ENCODE measurements around the gene HOXA11.

HOXA11 gene

DNA sequence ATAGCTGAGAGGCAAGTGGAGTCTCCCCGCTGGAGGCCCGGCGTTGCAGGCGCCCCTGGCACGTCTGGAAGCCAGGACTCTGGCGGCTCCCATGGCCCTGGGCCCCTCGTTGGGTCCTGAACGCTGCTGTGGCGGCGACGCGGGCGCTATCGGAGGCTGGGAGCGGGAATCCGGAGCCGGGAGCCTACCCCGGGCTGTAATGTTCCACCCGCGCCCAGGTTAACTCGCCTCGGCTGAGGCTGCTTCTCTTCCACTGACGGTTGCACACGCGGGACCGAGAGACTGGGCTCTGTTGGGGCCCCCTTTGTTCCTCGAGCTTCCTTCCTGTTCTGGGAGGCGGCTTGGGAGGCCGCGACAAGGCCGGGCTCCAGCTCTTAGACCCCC is 40.3 kb downstream of the HOXA11 start:
- DNase-seq, result no peak

DNA sequence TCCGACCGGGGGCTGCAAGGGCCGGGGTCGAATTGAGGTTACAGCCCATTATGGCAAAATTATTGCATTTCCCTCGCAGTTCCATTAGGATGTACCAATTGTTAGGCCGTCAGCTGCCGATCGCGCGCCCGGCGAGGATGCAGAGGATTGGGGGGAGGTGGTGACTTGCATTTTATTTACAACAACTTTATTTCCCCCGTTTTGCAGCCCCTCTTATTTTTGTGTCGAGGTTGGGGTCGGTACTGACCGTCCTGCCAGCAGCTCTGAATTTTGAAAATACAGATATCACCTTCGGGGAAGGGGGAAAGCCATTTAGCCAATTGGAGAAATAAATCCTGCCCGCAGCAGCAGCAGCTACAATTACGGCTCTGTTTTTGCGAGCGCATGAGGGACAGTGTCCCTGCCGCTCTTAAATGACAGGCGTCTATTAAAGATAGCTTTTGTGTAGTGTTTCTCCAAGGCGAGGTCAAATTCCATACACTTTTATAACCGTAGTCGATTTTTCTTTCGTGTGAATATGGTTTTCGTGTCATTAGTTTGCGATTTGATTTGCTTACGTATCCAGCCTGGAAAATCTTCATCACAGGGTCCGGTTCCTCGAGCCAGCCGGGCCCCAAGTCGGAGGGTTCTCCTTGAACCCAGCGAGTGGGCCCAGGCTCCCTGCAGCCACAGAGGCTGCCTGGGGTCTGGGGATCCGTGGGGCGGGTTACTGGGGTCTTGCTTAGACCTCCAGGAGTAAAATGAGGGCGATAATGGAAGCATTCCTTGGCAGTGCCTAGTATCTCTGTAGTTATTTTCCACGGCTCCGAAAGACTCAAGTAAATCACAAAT is 40.9 kb downstream of the HOXA11 start:
- DNase-seq, result no peak

DNA sequence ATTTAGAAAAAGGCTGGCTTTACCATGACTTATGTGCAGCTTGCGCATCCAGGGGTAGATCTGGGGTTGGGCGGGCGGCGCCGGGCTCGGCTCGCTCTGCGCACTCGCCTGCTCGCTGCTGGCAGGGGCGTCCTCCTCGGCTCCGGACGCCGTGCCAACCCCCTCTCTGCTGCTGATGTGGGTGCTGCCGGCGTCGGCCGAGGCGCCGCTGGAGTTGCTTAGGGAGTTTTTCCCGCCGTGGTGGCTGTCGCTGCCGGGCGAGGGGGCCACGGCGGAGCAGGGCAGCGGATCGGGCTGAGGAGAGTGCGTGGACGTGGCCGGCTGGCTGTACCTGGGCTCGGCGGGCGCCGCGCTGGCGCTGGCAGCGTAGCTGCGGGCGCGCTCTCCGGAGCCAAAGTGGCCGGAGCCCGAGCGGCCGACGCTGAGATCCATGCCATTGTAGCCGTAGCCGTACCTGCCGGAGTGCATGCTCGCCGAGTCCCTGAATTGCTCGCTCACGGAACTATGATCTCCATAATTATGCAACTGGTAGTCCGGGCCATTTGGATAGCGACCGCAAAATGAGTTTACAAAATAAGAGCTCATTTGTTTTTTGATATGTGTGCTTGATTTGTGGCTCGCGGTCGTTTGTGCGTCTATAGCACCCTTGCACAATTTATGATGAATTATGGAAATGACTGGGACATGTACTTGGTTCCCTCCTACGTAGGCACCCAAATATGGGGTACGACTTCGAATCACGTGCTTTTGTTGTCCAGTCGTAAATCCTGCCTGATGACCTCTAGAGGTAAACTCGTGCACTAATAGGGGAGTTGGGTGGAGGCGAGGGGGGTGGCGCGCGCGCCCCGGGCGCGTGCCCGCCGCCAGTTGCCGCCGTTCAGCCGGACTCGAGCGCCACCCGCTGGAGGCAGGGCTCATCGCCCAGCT is 41.7 kb downstream of the HOXA11 start, which contains the start of gene HOXA5:
Gene HOXA5, minus strand, starts transcription at position 659 of the 927 bp plus-strand sequence. Its CDS starts 74 bp downstream, at position 585.
- no peak for DNase-seq

GRCh38 chr7:27142580-27143022 is 42.4 kb downstream of the HOXA11 start:
- DNase-seq, result no peak

DNA sequence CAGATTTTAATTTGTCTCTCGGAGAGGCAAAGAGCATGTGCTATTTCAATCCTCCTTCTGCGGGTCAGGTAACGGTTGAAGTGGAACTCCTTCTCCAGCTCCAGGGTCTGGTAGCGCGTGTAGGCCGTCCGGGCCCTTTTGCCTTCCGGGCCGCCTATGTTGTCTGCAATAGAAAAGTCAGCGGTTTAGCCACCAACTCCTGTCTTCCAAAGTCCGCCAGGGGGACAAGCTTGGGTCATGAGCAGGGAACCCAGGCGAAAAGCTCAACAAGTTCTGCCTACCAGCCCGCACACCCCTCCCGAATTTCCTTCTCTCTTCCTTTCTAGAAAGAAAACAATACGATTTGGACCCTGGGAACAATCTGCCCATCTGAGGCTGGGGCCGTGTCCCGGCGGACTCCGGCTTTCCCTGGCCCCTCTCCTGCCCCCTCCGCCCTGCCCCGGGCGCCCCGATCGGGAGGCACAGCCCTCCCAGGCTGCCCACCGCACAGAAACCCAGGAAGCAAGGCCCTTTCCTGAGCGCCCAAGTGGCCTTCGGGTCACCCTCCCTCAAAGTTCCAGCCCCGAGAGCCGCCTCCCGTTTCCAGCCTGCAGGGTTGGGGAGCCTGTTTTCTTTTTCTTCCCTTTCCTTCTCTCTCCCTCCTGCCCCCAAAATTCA is 43.0 kb downstream of the HOXA11 start:
- no peak for DNase-seq

DNA sequence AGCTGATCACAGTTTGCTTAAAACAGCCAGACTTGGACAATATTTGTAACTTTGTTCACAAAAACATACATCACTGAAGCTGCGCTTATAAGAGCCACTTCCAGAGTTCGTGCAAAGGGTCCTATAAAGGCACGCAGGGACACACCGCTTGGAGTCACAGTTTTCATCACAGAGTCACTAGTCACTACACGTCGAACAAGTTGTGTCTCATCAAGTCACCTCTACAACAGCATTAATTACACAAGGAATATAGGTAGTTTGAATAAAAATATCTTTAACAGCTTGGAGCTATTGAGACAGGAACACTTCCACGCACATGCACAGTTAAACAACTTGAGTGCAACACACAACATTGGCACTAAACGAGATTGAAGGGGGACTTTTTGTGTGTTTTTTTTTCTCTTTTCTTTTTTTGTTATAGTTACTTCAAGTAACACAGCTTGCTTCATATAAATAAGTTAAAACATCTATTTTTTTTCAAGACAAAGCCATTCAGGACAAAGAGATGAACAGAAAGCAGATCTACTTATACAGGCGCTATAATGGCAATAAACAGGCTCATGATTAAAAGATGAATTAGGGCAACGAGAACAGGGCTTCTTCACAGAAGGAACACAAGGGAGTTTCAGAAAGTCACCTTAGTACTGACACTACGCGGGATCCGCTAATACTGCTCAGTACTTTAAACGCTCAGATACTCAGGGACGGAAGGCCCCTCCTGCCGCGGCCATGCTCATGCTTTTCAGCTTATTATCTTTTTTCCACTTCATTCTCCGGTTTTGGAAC is 43.7 kb downstream of the HOXA11 start:
- DNase-seq, result no peak

DNA sequence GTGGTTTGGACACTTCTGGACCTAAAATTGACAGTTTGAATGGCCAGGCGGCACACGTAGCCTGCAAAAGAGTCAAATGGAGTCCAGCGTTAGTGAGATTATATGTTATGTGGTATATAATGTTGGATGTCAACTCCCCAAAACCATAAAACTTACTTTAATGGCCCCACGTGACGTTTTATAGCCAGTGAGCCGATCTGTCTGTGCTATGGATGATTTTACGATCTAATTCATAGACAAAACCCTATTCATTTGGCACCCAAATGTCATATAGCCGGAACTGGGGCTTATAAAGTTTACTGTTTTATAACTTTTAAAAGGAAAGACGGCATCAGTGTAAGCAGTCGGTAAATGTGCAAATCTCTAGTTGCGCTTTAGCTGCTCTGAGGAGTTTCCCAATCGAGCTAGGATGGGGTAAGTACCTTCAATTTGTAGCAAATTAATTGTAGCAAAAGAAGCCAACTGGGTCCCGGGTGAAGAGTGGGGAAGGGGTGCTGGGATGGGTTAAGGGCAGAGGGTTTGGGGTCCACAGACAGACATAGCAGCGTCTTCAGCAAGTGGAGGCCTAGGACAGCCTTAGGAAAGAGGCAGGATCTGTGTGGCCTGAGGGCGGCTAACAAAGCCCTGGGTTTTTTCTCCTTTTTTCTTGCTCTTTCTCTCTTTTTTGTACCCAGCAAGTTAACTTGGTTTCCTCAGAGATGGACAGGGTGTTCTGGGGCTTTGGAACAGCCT is 44.7 kb downstream of the HOXA11 start:
- DNase-seq, result no peak

- no peak for DNase-seq
Observed at GRCh38 chr7:27139334-27140125, 45.5 kb downstream of the HOXA11 start.

- DNase-seq, result no peak
Observed at GRCh38 chr7:27138985-27139333, 46.1 kb downstream of the HOXA11 start.

DNA sequence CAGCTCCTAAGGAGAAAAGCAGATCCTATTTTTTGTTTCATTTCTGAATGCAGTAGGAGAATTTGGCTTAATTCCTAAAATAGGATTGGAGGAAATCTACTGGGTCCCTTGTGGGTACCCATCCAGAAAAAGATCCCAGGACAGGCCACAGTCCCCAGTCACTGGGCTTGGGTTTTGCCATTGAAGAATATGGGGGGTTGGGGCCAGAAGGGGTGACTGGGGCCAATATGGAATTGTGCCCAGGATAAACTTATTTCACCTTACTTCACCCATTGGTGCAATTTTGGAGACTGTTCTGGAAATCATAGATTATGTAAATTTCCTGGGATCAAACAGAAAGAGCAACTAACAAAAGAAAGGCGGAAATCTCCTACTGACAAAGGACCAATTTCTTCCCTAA is 46.6 kb downstream of the HOXA11 start:
- no peak for DNase-seq

DNA sequence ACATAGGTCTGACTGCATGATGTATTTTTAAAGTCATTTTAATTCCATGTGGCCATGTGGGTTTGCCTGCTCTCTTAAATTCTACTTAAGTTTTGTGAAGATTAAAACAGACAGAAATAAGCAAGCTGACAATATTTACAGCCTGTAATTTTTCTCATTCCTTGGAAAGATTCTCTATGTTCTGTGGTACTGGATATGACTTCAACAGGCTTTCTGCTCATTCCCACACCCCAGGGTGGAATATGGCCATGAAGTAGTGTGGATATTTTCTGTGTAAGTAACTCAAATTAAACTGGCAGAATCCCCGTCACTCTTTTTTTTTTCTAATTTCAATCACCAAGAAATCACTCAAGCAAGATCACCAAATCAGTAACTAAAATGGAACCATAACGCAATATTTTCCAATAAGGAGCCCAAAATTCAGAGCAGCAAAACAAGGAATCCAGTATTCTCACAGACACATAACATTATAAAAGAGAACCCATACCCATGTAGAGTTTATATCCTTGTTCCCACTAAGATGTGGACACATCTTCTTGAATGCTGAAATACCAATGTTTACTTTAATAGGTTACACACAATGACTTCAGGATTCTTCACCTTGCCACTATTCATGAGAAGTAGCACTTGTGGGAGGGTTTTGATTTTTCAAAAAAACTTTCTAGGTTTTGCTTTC is 47.3 kb downstream of the HOXA11 start:
- DNase-seq, result no peak

DNA sequence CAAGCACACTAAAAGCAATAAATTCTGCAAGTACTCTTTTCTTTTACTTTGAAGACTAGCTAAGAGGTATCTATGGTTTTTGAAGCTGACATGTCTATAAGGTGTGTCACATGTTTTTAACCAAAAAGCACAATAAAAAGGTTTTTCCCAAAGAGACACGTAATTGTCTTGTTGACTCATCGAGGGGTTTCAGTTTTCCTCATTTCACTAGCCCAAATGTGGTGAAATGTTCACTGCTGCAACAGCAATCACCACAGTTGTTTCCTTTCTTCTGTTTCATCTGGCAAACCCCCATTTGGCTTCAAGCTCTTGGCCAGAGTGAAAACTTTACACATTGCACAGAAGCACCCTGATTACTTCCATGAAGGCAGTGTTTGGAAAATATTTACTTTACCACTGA is 50.6 kb downstream of the HOXA11 start:
- no peak for DNase-seq

DNA sequence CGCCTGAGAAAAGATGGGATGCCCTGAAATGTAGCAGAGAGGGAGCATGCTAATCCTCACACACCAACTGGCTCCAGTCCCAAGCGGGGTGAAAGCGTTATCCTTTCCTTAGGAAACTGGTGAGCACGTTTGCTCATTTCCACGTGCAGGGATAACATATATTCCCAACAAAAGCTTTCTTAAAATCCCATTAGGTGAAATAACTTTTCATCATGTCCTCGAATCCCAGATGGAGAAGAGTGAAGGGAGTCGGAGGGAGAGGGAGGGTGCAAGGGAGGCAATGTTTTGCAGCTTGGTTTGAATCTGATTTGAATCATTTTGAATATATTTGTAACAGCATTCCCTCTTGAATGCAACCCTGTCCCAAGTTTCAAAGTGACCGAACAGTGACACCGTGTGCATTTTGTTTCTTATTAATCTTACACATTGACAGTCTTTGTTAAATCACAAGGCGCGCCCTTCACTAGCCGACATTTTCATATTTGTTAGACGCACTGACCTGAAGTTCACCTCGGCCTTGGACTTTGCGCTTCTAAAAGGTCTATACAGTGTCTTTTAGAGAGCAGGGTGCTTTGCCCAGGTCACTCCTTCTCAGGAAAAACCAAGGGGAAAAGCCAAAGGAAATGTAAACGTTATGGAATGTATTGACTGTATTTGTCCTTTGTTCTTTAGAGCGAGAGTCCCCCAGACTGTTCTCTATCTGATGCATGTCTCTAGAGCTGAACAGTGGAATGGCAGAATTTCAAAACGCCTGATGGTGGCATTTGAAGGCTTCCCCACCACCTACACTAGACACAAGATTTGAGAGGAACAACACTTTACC is 51.4 kb downstream of the HOXA11 start:
- DNase-seq, result no peak

GRCh38 chr7:27132978-27133377 is 52.1 kb downstream of the HOXA11 start:
- no peak for DNase-seq

- no peak for DNase-seq
Observed at GRCh38 chr7:27132214-27132613, 52.8 kb downstream of the HOXA11 start.

- DNase-seq, result no peak
Observed at GRCh38 chr7:27131390-27131819, 53.6 kb downstream of the HOXA11 start.

Measured in activated CD8-positive, alpha-beta memory T cell treated with anti-CD3 and anti-CD28 coated beads for 24 hours (primary cell).